Measurements from ENCODE around the gene SCN3B. TPM values are rescaled to one million over a fixed set of nuclear protein-coding genes. Genes with fewer than 3 reads are reported as not detected.
"Not testable (repeated sequence)": the region's sequence is repeated elsewhere in the genome, so short reads cannot be mapped to it uniquely, and the experiment has no call there.

The SCN3B gene
- polyA plus RNA-seq, 1 donor (not counting 4 experiments of a cell fraction or from before 2014, with no cell fraction given), result 0.08 TPM

- DNase-seq (ENCODE audit: low read depth, low spot score) (no peak), FAIRE-seq (no peak)
- Histone ChIP-seq H3K36me3 (ENCODE audit: control insufficient read depth in 2 of 2, extremely low read depth in 1 of 2, insufficient read depth in 2 of 2, low read length in 2 of 2) (no peaks in the 10 kb centered on the region), H3K9me1 (ENCODE audit: control insufficient read depth, extremely low read depth, insufficient read depth, low read length) (no peaks in the 10 kb centered on the region), H3K27me3 (ENCODE audit: control insufficient read depth, extremely low read depth, insufficient read depth, low read length) (no peaks in the 10 kb centered on the region), H2AFZ (ENCODE audit: control insufficient read depth, low read length) (no peak overlapping the region), H3K27ac (ENCODE audit: control insufficient read depth, insufficient read depth, low read length) (no peak overlapping the region), H3K4me2 (ENCODE audit: control insufficient read depth, extremely low read depth, insufficient read depth, low read depth, low read length) (no peak overlapping the region), H3K4me1 (ENCODE audit: control insufficient read depth, extremely low read depth, insufficient read depth, low read length) (no peaks in the 10 kb centered on the region), H3K9ac (ENCODE audit: control insufficient read depth, extremely low read depth, insufficient read depth, low read length) (no peak overlapping the region), H3K9me3 (ENCODE audit: control insufficient read depth, low read depth, low read length) (no peaks in the 10 kb centered on the region), H4K20me1 (ENCODE audit: control insufficient read depth, extremely low read depth, insufficient read depth, low read length) (no peaks in the 10 kb centered on the region), H3K4me3 (ENCODE audit: control insufficient read depth in 2 of 3, extremely low read depth in 1 of 3, insufficient read depth in 2 of 3, low read depth in 1 of 3, low read length in 3 of 3) (no peak overlapping the region), H3K79me2 (ENCODE audit: control insufficient read depth, insufficient read depth, low read length) (no peaks in the 10 kb centered on the region)
- dilution Hi-C loops (cut with MboI; ENCODE audit: extremely low pct_ligation_motif_present, low sequenced_read_pairs), result no loop called here
- TF ChIP-seq EZH2 (IDR thresholded peaks at IDR 0.05; ENCODE audit: low read length), result no peak
- no peak for TF ChIP-seq CTCF (optimal IDR thresholded peaks at IDR 0.05 in 1 of 3, IDR thresholded peaks at IDR 0.05 in 1 of 3, conservative IDR thresholded peaks at IDR 0.05 in 1 of 3; ENCODE audit: extremely low read depth in 1 of 3, insufficient read depth in 2 of 3, low read length in 3 of 3)
Observed at GRCh38 chr11:123665306-123665705, 10.9 kb upstream of the SCN3B start.

- dilution Hi-C loops (cut with MboI; ENCODE audit: extremely low pct_ligation_motif_present, low sequenced_read_pairs); H3K9ac ChIP-seq (ENCODE audit: control insufficient read depth, extremely low read depth, insufficient read depth, low read length); H3K9me1 ChIP-seq (ENCODE audit: control insufficient read depth, extremely low read depth, insufficient read depth, low read length); H3K9me3 ChIP-seq (ENCODE audit: control insufficient read depth, low read depth, low read length); H3K36me3 ChIP-seq (ENCODE audit: control insufficient read depth in 2 of 2, extremely low read depth in 1 of 2, insufficient read depth in 2 of 2, low read length in 2 of 2); FAIRE-seq; H3K27ac ChIP-seq (ENCODE audit: control insufficient read depth, insufficient read depth, low read length); DNase-seq (ENCODE audit: low read depth, low spot score); H3K27me3 ChIP-seq (ENCODE audit: control insufficient read depth, extremely low read depth, insufficient read depth, low read length); H2AFZ ChIP-seq (ENCODE audit: control insufficient read depth, low read length); H3K4me1 ChIP-seq (ENCODE audit: control insufficient read depth, extremely low read depth, insufficient read depth, low read length); H4K20me1 ChIP-seq (ENCODE audit: control insufficient read depth, extremely low read depth, insufficient read depth, low read length); H3K4me3 ChIP-seq (ENCODE audit: control insufficient read depth in 2 of 3, extremely low read depth in 1 of 3, insufficient read depth in 2 of 3, low read depth in 1 of 3, low read length in 3 of 3); H3K4me2 ChIP-seq (ENCODE audit: control insufficient read depth, extremely low read depth, insufficient read depth, low read depth, low read length); H3K79me2 ChIP-seq (ENCODE audit: control insufficient read depth, insufficient read depth, low read length): not testable (repeated sequence)
Observed at GRCh38 chr11:123659965-123660364, 5.5 kb upstream of the SCN3B start.

- H2AFZ ChIP-seq (ENCODE audit: control insufficient read depth, low read length), result no peak overlapping the region
- no peaks in the 10 kb centered on the region for H3K79me2 ChIP-seq (ENCODE audit: control insufficient read depth, insufficient read depth, low read length)
- H3K27ac ChIP-seq (ENCODE audit: control insufficient read depth, insufficient read depth, low read length), result no peak overlapping the region
- dilution Hi-C loops (cut with MboI; ENCODE audit: extremely low pct_ligation_motif_present, low sequenced_read_pairs), result no loop called here
- no peaks in the 10 kb centered on the region for H4K20me1 ChIP-seq (ENCODE audit: control insufficient read depth, extremely low read depth, insufficient read depth, low read length)
- H3K4me2 ChIP-seq (ENCODE audit: control insufficient read depth, extremely low read depth, insufficient read depth, low read depth, low read length), result no peak overlapping the region
- no peaks in the 10 kb centered on the region for H3K9me3 ChIP-seq (ENCODE audit: control insufficient read depth, low read depth, low read length)
- H3K36me3 ChIP-seq (ENCODE audit: control insufficient read depth in 2 of 2, extremely low read depth in 1 of 2, insufficient read depth in 2 of 2, low read length in 2 of 2), result no peaks in the 10 kb centered on the region
- H3K27me3 ChIP-seq (ENCODE audit: control insufficient read depth, extremely low read depth, insufficient read depth, low read length), result no peaks in the 10 kb centered on the region
- H3K4me3 ChIP-seq (ENCODE audit: control insufficient read depth in 2 of 3, extremely low read depth in 1 of 3, insufficient read depth in 2 of 3, low read depth in 1 of 3, low read length in 3 of 3), result no peak overlapping the region
- H3K4me1 ChIP-seq (ENCODE audit: control insufficient read depth, extremely low read depth, insufficient read depth, low read length), result no peaks in the 10 kb centered on the region
- TF ChIP-seq CTCF (optimal IDR thresholded peaks at IDR 0.05 in 1 of 3, IDR thresholded peaks at IDR 0.05 in 1 of 3, conservative IDR thresholded peaks at IDR 0.05 in 1 of 3; ENCODE audit: extremely low read depth in 1 of 3, insufficient read depth in 2 of 3, low read length in 3 of 3) (no peak), EZH2 (IDR thresholded peaks at IDR 0.05; ENCODE audit: low read length) (no peak)
- FAIRE-seq (no peak), DNase-seq (ENCODE audit: low read depth, low spot score) (no peak)
- H3K9me1 ChIP-seq (ENCODE audit: control insufficient read depth, extremely low read depth, insufficient read depth, low read length), result no peaks in the 10 kb centered on the region
- H3K9ac ChIP-seq (ENCODE audit: control insufficient read depth, extremely low read depth, insufficient read depth, low read length), result no peak overlapping the region
Observed at GRCh38 chr11:123659311-123659710, 4.9 kb upstream of the SCN3B start.
